Stimulated activated CD4-positive, alpha-beta T cell treated with anti-CD3 and anti-CD28 coated beads, TNF-alpha, amount 100 ng/mL, for 24 hours (primary cell): Measurements from ENCODE around the gene ZNF804A.

Experiments used
- DNase-seq, 3 experiments: peaks; one replicate each; pipeline ENCODE4 v3.0.0-alpha.2; 2020; ENCODE audit warnings: low read depth in 3 of 3

ZNF804A gene

DNA sequence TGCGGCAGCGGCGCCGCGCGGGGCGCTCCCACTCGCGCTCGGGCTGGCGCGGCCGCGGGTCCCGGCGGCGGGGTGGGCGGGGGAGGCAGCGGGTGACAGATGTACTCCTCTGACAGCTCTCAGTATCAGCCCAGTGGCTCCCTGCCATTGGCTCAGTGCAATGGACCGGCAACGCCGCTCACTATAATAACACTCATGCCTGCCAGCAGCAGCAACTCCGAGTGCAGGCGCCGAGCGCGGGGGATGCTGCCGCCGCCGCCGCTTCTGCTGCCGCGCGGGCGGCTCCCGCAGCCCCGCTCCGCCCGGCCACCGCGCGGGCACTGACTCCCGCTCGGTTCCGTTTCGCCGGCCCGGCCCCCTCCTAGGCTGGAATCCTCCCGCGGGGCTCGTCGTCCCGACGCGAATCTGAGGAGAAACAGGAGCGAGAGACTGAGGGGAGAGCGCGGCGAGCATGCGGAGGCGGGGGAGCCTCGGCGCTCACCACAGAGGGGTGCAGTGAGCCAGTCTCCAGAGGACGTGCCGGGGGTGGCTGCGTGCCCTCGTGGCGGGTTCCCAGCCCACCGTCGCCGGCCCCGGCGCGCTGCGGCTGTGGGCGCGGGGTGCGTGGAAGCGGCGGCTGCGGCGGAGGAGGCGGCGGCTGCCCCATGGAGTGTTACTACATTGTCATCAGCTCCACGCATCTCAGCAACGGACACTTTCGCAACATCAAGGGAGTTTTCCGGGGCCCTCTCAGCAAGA, at the start of gene ZNF804A:
Gene ZNF804A (plus strand): TSS at position 214 of the 738 bp plus-strand sequence. CDS start 431 bp downstream, at position 645.
- no peak for DNase-seq

DNA sequence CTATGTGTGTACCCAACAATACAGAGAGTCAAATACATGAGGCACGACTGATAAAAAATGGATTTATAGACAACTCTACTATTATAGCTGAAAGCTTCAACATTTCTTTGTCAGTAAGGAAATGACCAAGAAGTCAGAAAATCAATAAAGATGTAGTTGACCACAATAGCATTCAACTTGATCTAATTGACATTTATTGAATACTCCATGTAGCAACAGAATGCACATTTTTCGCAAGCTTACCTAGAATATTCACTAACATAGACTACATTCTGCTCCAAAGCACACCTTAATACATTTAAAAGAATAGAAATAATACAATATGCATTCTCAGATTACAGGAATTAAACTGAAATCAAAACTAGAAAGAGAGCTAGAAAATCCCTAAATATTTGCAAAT, 49.2 kb upstream of the ZNF804A start:
- DNase-seq, result no peak

DNA sequence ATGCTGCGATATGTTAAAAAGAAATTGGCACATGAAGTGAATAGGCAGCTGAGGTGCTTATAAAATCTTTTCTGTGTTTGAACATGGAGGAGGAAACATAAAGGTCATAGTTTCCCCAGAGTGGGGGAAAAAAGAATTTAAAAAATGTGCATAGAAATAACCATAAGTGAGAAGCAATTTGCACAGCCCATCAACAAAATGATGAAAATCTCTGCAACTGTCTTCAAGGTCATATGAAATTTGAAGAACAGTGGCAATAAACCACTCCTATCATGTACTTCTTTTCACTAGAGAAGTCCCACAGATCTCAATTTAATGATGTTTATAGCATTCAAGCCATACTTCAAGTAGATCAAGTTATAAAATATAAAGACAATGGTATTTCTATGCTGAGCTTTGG, 46.7 kb upstream of the ZNF804A start:
- no peak for DNase-seq

DNA sequence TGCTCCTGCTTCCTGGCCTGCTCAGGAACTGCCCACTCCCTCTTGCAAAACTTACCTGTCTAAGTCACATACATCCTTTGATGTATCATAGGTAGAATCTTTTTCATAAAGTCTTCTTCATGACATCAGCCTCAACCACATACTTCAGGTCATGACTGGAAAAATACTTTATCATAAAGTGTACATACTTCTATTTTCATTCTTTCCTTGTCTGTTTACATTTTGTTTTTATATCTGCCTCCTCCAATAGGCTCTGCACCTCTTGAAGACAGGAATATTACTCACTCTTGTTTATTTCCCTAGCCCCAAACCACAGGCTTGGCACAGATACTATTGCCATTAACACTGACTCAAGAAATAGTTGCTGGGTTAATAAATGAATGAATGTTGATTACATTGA, 43.6 kb upstream of the ZNF804A start:
- DNase-seq, result no peak

DNA sequence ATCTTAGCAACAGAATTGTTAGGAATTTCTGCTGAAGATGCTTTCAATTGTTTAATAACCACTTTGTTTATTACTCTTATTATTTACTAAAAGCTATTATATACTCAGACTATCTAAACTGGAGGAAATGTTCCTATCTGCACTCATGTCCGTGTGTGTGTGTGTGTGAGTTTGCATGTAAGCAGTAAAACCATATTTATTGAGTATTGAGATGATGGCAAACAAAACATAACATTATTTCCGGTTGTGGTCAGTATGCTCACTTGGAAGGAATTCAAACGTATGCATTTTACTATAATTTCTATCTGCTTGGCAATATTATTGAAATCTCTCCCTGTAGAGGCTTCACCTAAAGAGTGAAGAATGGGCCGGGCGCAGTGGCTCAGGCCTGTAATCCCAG, 43.0 kb upstream of the ZNF804A start:
- no peak for DNase-seq

DNA sequence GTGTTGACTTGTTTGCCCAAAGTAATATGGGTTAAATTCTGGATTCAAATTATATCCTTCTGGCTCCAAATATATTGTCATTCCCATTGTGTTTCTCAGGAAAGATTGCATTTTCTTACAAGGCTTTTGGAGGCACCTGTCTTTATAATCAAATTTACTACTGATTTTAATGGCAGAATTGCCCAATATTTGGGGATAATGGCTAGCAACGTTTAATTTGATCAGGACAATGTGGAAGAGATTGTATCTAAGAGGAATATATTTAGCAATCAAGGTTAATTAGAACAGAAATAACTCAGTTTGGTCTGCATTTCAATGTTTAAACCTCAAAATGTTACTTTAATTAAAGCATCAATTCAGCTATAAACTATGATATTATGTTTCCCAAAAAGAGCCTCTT, 41.7 kb upstream of the ZNF804A start:
- no peak for DNase-seq

DNA sequence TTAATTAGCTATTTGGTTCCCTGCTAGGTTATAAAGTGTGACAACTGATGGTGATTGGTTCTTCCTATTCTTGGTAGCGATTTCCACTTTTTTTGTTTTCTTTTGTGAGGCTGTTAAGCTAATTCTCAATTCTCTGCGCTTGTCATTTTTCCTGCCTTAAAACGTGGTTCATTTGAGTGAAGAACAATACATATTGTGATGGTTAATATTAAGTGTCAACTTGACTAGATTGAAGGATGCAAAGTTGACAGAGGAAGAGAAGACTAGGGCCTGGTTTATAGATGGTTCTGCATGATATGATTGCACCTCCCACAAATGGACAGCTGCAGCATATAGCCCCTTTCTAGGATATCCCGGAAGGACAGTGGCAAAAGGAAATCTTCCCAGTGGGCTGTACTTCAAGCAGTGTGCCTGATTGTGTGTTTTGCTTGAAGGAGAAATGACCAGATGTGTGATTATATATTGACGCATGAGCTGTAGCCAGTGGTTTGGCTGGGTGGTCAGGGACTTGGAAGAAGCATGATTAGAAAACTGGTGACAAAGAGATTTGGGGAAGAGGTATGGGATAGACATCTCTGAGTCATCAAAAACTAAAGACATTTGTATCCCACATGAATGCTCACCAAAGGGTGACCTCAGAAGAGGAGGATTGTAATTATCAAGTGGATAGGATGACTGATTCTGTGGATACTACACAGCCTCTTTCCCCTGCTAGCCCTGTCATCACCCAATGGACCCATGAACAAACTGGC, 39.4 kb upstream of the ZNF804A start:
- no peak for DNase-seq

- no peak for DNase-seq
Observed at GRCh38 chr2:184560603-184561002, 37.7 kb upstream of the ZNF804A start.

- no peak for DNase-seq
Observed at GRCh38 chr2:184562532-184562931, 35.8 kb upstream of the ZNF804A start.

DNA sequence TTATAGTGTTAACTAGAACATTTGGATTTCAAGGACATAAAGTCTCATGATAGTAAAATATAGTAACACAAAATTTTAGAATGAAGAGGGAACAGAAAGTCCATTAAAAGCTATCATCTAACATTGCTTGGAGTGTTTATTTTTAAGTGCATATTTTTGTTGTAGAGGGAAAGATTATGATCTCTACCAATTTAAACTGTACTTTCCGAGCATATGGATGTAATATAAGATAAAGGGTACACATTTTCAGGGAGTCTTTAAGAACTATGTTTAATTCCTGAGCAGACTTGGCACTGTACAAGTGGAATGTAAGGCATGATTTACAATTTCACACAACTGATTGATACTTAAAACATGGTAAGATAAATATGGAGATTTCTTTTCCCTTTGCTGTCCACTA, 34.2 kb upstream of the ZNF804A start:
- no peak for DNase-seq

DNA sequence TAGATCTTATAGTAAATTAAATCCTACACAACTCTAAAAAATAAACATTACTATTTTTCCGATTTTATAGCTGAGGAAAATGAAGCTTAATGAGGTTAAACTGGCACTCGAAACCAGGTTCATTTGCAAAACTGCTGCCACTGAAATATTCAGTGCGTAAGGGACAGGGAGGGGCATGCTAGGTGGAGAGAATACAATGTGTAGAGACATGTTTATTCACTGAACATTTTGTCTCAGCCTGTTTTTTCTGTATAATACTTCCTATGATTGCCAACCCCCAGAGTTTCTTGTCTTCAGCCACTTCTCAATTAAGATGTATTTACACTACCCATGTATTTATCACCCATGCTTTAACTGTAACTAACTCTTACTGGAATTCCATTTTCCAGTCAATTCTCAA, 31.6 kb upstream of the ZNF804A start:
- no peak for DNase-seq

DNA sequence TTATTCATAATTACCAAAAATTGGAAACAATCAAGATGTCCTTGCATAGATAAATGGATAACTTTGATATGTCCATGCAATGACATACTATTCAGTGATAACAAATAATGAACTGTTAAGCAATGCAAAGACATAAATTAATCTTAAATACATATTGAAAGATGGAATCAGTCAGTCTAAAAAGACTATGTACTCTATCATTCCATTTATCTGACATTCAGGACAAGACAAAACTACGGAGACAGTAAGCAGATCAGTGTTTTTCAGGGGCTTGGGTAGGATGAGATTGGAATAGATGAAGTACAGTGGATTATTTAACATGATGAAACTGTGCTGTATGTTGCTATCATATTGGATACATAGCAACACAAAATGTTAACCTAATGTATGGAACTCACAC, 21.3 kb upstream of the ZNF804A start:
- no peak for DNase-seq

- DNase-seq, result no peak
Observed at GRCh38 chr2:184577743-184578142, 20.6 kb upstream of the ZNF804A start.

- DNase-seq, result no peak
Observed at GRCh38 chr2:184579226-184579625, 19.1 kb upstream of the ZNF804A start.

DNA sequence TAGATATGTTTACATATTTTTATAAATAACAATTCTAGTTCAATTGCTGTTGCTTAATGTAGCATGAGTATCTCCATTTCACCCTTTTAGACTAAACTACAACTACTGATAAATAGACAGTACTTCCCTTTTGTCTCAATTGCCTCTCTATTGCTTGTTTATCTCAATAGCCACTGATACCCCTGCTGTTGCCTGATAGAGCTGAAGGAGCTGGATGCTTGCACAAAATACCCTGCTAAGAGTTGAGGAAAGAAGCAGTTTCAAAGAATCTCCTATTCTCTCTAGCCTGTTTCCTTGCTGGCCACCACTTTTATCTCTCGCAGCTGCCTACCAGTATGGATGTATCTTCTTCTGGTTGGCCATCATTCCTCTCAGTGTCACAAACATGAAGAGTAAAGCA, 16.9 kb upstream of the ZNF804A start:
- no peak for DNase-seq

- no peak for DNase-seq
Observed at GRCh38 chr2:184589261-184589660, 9.1 kb upstream of the ZNF804A start.

- DNase-seq, result no peak
Observed at GRCh38 chr2:184596819-184597411, 1.4 kb upstream of the ZNF804A start.

DNA sequence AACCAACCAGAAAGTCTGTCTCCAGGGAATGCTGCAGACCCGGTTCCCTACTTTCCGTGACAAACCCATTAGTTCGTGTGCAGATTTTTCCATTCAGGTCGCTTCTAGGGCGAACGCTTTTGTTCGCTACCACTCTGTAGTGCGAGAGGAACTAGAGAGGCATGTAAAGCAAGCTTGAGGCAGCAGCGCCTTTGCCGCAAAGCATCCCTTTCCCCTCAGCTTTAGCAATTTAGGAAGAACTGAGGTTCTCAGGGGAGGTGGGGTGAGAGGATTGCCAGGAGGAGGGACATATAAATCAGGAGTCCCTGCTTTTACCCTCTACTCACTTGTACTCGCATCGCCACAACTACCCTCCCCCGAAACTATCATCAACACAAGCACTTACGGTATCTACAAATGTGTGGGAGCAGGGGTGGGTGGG, 748 bp upstream of the ZNF804A start:
- no peak for DNase-seq

GRCh38 chr2:184598002-184598315, 370 bp upstream of the ZNF804A start:
- no peak for DNase-seq

GRCh38 chr2:184599054-184599871, 934 bp downstream of the ZNF804A start:
- DNase-seq, result no peak

DNA sequence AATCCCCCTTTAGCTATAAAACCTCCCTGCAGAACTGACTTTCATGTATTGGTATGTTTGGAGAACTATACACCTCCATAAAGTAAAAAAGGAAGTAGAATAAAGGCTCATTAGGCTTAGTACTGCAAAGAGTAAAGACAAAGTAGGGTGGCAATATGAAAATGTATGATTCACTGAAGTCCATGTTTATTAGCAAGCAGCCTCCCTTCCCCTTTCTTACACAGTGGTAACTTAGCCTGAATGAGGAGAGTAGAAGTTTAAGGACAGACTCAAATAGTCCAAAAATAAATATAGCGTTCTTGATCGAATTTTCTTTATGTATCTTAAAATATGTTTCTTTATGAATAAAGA, 1.5 kb downstream of the ZNF804A start:
- no peak for DNase-seq

- no peak for DNase-seq
Observed at GRCh38 chr2:184602734-184603133, 4.4 kb downstream of the ZNF804A start.
